22Rv1 (cell line): ENCODE results near the gene RNF34.

Experiments
- CTCF ChIP-seq: fragments of 450-650 bp; IDR thresholded peaks from 2 replicates; pipeline ENCODE4 v1.5.1; 2017; ENCODE audit warnings: mild to moderate bottlenecking
- ZFX ChIP-seq: fragments of 450-650 bp; IDR thresholded peaks from 2 replicates; pipeline ENCODE4 v1.6.1; 2017; ENCODE audit warnings: antibody characterized with exemption, borderline replicate concordance

GRCh38 chr12:121432740-121433480, 33.0 kb downstream of the RNF34 start:
- TF ChIP-seq CTCF (no peak), ZFX (no peak)
